Activated CD8-positive, alpha-beta T cell treated with anti-CD3 and anti-CD28 coated beads, Interleukin-2, amount 10 ng/mL, durations not matched to agents 7 days and 5 days (primary cell): ENCODE results near the gene SLC8B1. TPM values are rescaled to one million over a fixed set of nuclear protein-coding genes. Genes with fewer than 3 reads are reported as not detected.
"Not testable (repeated sequence)": the region's sequence is repeated elsewhere in the genome, so short reads cannot be mapped to it uniquely, and the experiment has no call there.

ENCODE experiments used
- ATAC-seq: fragments of 150-1000 bp; cut with Tn5 transposase; one replicate; pipeline ENCODE4 v1.10.0; 2021; ENCODE audit warnings: moderate library complexity
- CTCF ChIA-PET: fragments of 350-600 bp; sonication (Branson Sonifier 250); formaldehyde crosslinking; loops from one replicate; lab custom pipeline; 2021; ENCODE audit warnings: antibody characterized with exemption; lab: Charles Lee
- POLR2A ChIA-PET: fragments of 350-600 bp; sonication (Branson Sonifier 250); formaldehyde crosslinking; loops from one replicate; lab custom pipeline; 2021; ENCODE audit warnings: antibody characterized with exemption; lab: Charles Lee
- DNase-seq: peaks from one replicate; pipeline ENCODE4 v3.0.0-alpha.2; 2020
- H3K27ac Mint-ChIP-seq: one replicate; pipeline ENCODE4 v1.8.0; 2021; ENCODE audit warnings: mild to moderate bottlenecking, mixed read lengths
- H3K27me3 Mint-ChIP-seq: one replicate; pipeline ENCODE4 v1.8.0; 2021; ENCODE audit warnings: low read depth, mixed read lengths
- H3K36me3 Mint-ChIP-seq: one replicate; pipeline ENCODE4 v1.8.0; 2021; ENCODE audit warnings: low read depth, mixed read lengths
- H3K4me1 Mint-ChIP-seq: one replicate; pipeline ENCODE4 v1.8.0; 2021; ENCODE audit warnings: low read depth, mixed read lengths
- H3K4me3 Mint-ChIP-seq: one replicate; pipeline ENCODE4 v1.8.0; 2021; ENCODE audit warnings: mild to moderate bottlenecking, mixed read lengths
- H3K9me3 Mint-ChIP-seq: one replicate; pipeline ENCODE4 v1.8.0; 2022; ENCODE audit warnings: mixed read lengths; ENCODE audit not compliant: insufficient read depth
- total RNA-seq, 2 experiments: library from RNA; stranded (reverse); gene quantifications; one replicate each; pipeline ENCODE4 v1.2.3, GENCODE V29; 2021

Gene SLC8B1
- total RNA-seq, 2 experiments from 2014 or later, result 23.8 to 24.7 TPM

DNA sequence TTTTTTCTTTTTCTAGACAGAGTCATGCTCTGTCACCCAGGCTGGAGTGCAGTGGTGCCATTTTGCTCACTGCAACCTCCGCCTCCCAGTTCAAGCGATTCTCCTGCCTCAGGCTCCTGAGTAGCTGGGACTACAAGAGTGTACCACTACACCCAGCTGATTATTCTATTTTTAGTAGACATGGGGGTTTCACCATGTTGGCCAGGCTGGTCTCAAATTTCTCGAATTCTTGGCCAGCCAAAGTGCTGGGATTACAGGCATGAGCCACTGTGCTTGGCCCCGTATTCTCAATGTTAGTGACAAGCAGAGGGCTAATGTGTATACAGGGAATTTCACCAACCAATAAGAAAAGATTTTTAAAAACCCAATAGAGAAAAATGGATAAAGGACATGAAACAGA lies 31.9 kb upstream of the SLC8B1 start:
- peaks cover 7% of the 10 kb centered on the region for H3K4me1 Mint-ChIP-seq
- no peaks in the 10 kb centered on the region for H3K36me3 Mint-ChIP-seq
- ATAC-seq (no peak), DNase-seq (no peak)
- no peaks in the 10 kb centered on the region for H3K9me3 Mint-ChIP-seq
- H3K4me3 Mint-ChIP-seq, result no peak overlapping the region
- H3K27ac Mint-ChIP-seq, result no peak overlapping the region
- POLR2A ChIA-PET, result no interaction called here
- no peaks in the 10 kb centered on the region for H3K27me3 Mint-ChIP-seq
- CTCF ChIA-PET, result no interaction called here

DNA sequence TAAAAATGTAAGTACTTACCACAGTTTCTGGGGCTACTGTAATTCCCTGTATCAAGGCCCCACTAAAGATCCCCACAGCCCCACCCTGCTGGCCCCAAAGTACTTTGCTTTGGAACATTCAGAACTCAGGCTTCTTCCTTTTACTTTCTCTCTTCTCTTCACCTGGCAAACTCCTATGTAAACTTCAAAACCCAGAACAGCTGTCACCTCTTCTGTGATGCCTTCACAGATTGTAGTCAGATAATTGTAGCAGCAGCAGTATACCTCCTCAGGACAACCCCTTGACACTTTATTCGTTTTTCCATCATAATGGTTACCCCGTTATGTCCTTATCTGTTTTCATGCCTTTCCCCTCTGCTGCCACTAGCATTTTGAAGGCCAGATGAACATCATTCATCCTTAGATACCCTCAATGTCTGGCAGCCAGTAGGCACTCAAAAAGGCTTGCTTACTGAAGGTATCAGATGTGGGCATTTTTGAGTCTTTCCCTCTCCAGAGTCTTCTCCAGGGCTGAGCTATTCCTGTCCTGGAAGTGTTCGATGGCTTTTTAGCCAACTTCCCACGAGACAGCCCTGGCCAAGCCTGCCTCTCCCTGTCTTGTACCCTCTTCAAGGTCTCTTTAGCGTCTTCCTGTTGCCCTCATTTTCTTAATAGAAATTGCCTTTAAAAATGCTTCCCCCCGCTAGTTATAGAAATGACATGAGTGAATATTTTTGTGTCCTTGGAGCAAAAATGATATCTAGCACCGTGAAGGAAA lies 30.9 kb upstream of the SLC8B1 start:
- no peak for DNase-seq
- Mint-ChIP-seq H3K4me1 (peaks cover 8% of the 10 kb centered on the region), H3K27ac (no peak overlapping the region), H3K4me3 (no peak overlapping the region), H3K9me3 (no peaks in the 10 kb centered on the region), H3K27me3 (no peaks in the 10 kb centered on the region), H3K36me3 (no peaks in the 10 kb centered on the region)
- POLR2A ChIA-PET, result no interaction called here
- CTCF ChIA-PET, result no interaction called here
- no peak for ATAC-seq

- POLR2A ChIA-PET, result no interaction called here
- DNase-seq (no peak), ATAC-seq (no peak)
- Mint-ChIP-seq H3K27ac (no peak overlapping the region), H3K4me1 (peaks cover 10% of the 10 kb centered on the region), H3K36me3 (no peaks in the 10 kb centered on the region), H3K9me3 (no peaks in the 10 kb centered on the region), H3K4me3 (no peak overlapping the region), H3K27me3 (no peaks in the 10 kb centered on the region)
- CTCF ChIA-PET, result no interaction called here
Observed at GRCh38 chr12:113364698-113365097, 29.8 kb upstream of the SLC8B1 start.

- Mint-ChIP-seq H3K9me3 (no peaks in the 10 kb centered on the region), H3K4me1 (peaks cover 18% of the 10 kb centered on the region), H3K27me3 (no peaks in the 10 kb centered on the region), H3K4me3 (no peak overlapping the region), H3K36me3 (no peaks in the 10 kb centered on the region), H3K27ac (no peak overlapping the region)
- ATAC-seq (no peak), DNase-seq (no peak)
- CTCF ChIA-PET, result interaction anchor here (1.6 kb wide), 1 partner anchor 369 kb away, joined by 3 read pairs; no protein-coding TSS in a partner anchor
- POLR2A ChIA-PET, result no interaction called here
Observed at GRCh38 chr12:113361574-113362370, 26.9 kb upstream of the SLC8B1 start.

DNA sequence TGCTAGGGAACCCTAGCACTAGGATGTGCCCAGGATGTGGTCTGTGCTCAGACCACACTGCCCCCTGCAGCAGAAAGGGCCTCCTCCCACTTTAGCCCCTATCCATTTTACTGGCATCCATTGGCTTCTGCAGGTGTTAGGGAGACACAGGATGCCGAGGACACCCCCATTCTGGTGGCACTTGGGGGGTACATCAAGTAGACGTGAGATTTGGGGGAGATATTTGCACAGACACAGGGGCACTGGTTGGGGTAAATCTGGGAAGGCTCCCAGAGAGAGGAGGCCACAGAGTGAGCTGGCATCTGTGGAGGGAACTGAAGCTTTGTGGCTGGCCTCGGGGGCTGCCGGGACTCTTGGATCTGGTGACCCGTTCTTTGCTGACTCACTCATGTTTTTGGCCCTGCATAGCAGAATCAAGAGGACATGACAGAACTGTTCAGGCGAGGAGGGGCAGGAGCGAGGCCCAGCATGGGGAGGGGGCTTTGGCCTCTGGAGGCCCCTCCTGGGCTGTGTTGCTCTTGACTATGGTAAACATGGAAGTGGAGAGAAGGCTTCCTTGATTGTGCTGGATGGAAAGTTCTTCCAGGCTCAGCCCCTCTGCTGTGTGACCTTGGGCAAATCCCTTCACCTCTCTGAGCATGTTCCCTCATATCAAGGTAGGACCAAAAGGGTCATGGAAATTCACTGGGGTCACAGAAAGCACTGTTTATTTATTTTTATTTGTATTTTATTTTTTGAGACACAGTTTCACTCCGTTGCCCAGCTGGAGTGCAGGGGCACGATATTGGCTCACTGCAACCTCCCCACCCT lies 25.2 kb upstream of the SLC8B1 start:
- H3K36me3 Mint-ChIP-seq, result no peaks in the 10 kb centered on the region
- peaks cover 18% of the 10 kb centered on the region for H3K4me1 Mint-ChIP-seq
- no peaks in the 10 kb centered on the region for H3K9me3 Mint-ChIP-seq
- ATAC-seq, result no peak
- H3K27ac Mint-ChIP-seq, result no peak overlapping the region
- H3K4me3 Mint-ChIP-seq, result peak overlapping the region; percentile 8
- CTCF ChIA-PET, result no interaction called here
- DNase-seq, result no peak
- peaks cover 2% of the 10 kb centered on the region for H3K27me3 Mint-ChIP-seq
- POLR2A ChIA-PET, result no interaction called here

- ATAC-seq (no peak), DNase-seq (no peak)
- H3K36me3 Mint-ChIP-seq, result no peaks in the 10 kb centered on the region
- H3K9me3 Mint-ChIP-seq, result no peaks in the 10 kb centered on the region
- peak overlapping the region; percentile 77 for H3K4me3 Mint-ChIP-seq
- peaks cover 2% of the 10 kb centered on the region for H3K27me3 Mint-ChIP-seq
- H3K27ac Mint-ChIP-seq, result peak overlapping the region; percentile 39
- ChIA-PET CTCF (no interaction called here), POLR2A (interaction anchor here (0.7 kb wide), 1 partner anchor 126 kb away, joined by 3 read pairs; no protein-coding TSS in a partner anchor)
- H3K4me1 Mint-ChIP-seq, result peaks cover 18% of the 10 kb centered on the region
Observed at GRCh38 chr12:113359133-113359938, 24.4 kb upstream of the SLC8B1 start.

DNA sequence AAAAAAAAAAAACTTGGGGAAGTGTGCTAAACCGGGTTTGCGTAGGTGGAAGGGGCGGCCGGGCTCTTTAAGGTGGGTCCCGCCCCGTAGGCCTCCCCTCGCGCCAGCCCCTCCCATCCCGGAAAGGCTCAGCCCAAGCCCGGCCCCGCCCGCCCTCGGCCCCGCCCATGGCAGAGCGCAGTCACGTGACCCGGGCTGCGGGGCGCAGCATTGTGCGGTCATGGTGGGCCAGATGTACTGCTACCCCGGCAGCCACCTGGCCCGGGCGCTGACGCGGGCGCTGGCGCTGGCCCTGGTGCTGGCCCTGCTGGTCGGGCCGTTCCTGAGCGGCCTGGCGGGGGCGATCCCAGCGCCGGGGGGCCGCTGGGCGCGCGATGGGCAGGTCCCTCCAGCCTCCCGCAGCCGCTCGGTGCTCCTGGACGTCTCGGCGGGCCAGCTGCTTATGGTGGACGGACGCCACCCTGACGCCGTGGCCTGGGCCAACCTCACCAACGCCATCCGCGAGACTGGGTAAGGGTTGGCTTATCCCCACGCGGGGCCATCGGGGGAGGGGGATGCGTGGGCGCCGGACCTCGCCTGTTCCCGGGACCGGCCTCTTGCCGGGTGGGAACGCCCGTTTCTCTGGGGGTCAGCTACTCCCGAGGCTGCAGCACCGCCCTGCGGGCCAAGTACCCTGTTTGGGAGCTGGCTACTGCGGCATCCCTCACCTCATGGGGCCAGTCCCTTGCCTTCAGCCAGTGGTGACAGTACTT lies 23.6 kb upstream of the SLC8B1 start, which contains the start of gene PLBD2:
Gene PLBD2 (plus strand): TSS at position 207 of the 752 bp plus-strand sequence. CDS start 14 bp downstream, at position 221.
- H3K27ac Mint-ChIP-seq, result peak within 1 kb of the TSS; percentile 72
- H3K9me3 Mint-ChIP-seq, result no peaks in the 10 kb centered on the region
- peak; percentile 95 for ATAC-seq
- H3K27me3 Mint-ChIP-seq, result peaks cover 2% of the 10 kb centered on the region
- no peaks in the 10 kb centered on the region for H3K36me3 Mint-ChIP-seq
- peak within 1 kb of the TSS; percentile 84 for H3K4me3 Mint-ChIP-seq
- ChIA-PET CTCF (interaction anchor here (1.1 kb wide), 1 partner anchor 23 kb away, joined by 3 read pairs; the partner anchor contains the start of gene SLC8B1), POLR2A (interaction anchor here (0.7 kb wide), 2 partner anchors 126 to 196 kb away, joined by 3 to 5 read pairs; no protein-coding TSS in a partner anchor)
- DNase-seq, result peak; percentile 96
- peaks cover 18% of the 10 kb centered on the region for H3K4me1 Mint-ChIP-seq

GRCh38 chr12:113354192-113354591 lies 19.3 kb upstream of the SLC8B1 start:
- H3K4me1 Mint-ChIP-seq, DNase-seq, H3K36me3 Mint-ChIP-seq, H3K4me3 Mint-ChIP-seq, H3K27ac Mint-ChIP-seq, POLR2A ChIA-PET, ATAC-seq, H3K9me3 Mint-ChIP-seq: not testable (repeated sequence)
- H3K27me3 Mint-ChIP-seq, result peaks cover 13% of the 10 kb centered on the region
- CTCF ChIA-PET, result interaction anchor here (1.6 kb wide), 1 partner anchor 19 kb away, joined by 4 read pairs; no protein-coding TSS in a partner anchor

GRCh38 chr12:113351089-113351488 lies 16.2 kb upstream of the SLC8B1 start:
- Mint-ChIP-seq H3K27me3 (peaks cover 15% of the 10 kb centered on the region), H3K4me3 (no peak overlapping the region), H3K4me1 (no peaks in the 10 kb centered on the region), H3K36me3 (no peaks in the 10 kb centered on the region), H3K9me3 (no peaks in the 10 kb centered on the region), H3K27ac (no peak overlapping the region)
- ChIA-PET POLR2A (no interaction called here), CTCF (no interaction called here)
- DNase-seq, result no peak
- no peak for ATAC-seq

DNA sequence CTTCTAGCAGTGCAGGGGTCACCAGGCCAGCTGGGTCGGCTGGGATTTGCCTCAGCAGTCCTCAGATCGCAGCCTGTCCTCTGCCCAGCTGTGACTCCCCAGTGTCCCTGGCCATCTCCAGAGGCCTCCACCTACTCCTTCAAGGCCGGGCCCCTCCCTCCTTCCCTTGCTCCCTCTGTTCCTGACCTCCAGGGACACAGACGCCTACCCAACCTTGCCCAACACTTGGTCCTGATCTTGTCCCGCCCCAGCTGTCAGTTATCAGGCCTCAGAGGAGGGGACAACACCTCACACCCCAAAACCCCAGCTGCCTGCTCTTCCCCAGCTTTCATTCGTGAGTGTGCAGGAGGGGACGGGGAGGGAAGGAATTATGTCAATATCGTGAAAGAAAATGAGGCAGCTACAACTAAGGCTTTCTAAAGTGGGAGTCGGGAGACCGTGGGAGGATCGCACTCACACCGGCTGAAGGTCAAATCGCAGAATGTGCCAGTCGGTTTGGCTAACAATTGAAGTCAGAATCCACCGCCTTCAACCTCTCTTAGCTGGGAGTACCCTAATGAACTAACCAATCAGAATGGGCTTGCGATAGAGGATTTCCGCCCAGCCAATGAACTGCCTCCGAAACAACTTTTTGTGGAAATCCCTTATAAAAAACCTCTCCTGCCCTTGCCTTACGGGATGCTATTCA lies 14.1 kb upstream of the SLC8B1 start:
- Mint-ChIP-seq H3K4me3 (no peak overlapping the region), H3K4me1 (no peaks in the 10 kb centered on the region), H3K36me3 (no peaks in the 10 kb centered on the region), H3K27me3 (peaks cover 13% of the 10 kb centered on the region), H3K27ac (no peak overlapping the region), H3K9me3 (no peaks in the 10 kb centered on the region)
- no peak for ATAC-seq
- CTCF ChIA-PET, result no interaction called here
- DNase-seq, result no peak
- POLR2A ChIA-PET, result no interaction called here
